ENCODE results near the gene KCNK16.

- no peak for TF ChIP-seq CSDC2 (CRISPR knock-in tag; IDR thresholded peaks at IDR 0.05)
- no peak for TF ChIP-seq PATZ1 (CRISPR knock-in tag; IDR thresholded peaks at IDR 0.05; ENCODE audit: borderline replicate concordance)
- TF ChIP-seq OSR1 (CRISPR knock-in tag; IDR thresholded peaks at IDR 0.05): no peak
- no peak for TF ChIP-seq ZFP30 (CRISPR knock-in tag; IDR thresholded peaks at IDR 0.05)
- no peak for TF ChIP-seq POU6F1 (CRISPR knock-in tag; IDR thresholded peaks at IDR 0.05; ENCODE audit: borderline replicate concordance, low read depth)
- TF ChIP-seq ESRRG (CRISPR knock-in tag; IDR thresholded peaks at IDR 0.05): no peak
- no peak for TF ChIP-seq ZFP3 (CRISPR knock-in tag; IDR thresholded peaks at IDR 0.05)
- no peak for TF ChIP-seq BACH2 (CRISPR knock-in tag; IDR thresholded peaks at IDR 0.05; ENCODE audit: borderline replicate concordance)
- no peak for TF ChIP-seq ZNF565 (CRISPR knock-in tag; conservative IDR thresholded peaks at IDR 0.05; ENCODE audit: low read depth)
- TF ChIP-seq TOX (CRISPR knock-in tag; IDR thresholded peaks at IDR 0.05; ENCODE audit: borderline replicate concordance): no peak
Measured at GRCh38 chr6:39287601-39288000, 34.9 kb downstream of the KCNK16 start.

All from SK-N-SH treated with all-trans-retinoic acid at 6 μM for 48 hours (cell line).